Fibroblast of peridontal ligament (primary cell): Measurements from ENCODE around the gene HPN.
A peak's percentile ranks its signal among the peaks of the same experiment; 100 is the strongest.
"Not testable (repeated sequence)": the region's sequence is repeated elsewhere in the genome, so short reads cannot be mapped to it uniquely, and the experiment has no call there.

ENCODE experiments used
- DNase-seq: peaks from one replicate; pipeline ENCODE4 v3.0.0-alpha.2; 2010; ENCODE audit errors: extremely low read depth

HPN gene

DNA sequence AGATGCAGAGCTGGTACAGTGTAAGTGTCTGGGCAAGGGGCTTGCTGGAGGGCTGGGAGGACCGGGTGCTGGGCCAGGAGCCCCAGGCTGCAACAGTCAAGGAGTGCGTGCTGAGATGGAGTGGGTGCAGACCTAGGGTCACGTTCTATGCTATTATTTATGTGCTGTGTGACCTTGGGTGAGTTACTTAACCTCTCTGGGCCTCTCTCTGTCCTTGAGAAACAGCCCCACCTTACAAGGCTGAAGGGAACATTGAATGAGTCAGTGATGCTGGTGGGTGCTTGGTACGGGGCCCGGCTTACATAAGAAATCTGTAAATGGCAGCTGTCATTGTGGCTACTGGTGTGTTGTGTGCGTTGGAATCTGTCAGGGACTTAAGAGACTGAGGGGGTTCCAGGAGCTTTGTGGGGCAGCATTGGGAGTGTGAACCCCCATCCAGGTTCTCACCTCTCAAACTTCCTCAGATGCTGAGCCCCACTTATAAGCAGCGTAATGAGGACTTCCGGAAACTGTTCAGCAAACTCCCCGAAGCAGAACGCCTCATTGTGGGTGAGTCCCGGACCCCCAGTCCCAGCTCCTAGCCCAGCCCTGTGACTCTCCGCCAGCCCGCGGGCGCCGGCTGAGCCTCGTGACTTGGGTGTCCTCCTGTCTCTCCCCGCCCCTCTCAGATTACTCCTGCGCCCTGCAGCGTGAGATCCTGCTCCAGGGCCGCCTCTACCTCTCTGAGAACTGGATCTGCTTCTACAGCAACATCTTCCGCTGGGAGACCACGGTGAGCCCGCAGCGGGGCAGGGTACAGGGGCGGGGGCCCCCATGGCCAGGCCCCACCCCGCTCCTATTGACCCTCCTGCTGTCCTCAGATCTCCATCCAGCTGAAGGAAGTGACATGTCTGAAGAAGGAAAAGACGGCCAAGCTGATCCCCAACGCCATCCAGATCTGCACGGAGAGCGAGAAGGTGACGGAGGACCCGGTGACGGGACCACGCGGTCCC is 31.8 kb upstream of the HPN start:
- DNase-seq = no peak

DNA sequence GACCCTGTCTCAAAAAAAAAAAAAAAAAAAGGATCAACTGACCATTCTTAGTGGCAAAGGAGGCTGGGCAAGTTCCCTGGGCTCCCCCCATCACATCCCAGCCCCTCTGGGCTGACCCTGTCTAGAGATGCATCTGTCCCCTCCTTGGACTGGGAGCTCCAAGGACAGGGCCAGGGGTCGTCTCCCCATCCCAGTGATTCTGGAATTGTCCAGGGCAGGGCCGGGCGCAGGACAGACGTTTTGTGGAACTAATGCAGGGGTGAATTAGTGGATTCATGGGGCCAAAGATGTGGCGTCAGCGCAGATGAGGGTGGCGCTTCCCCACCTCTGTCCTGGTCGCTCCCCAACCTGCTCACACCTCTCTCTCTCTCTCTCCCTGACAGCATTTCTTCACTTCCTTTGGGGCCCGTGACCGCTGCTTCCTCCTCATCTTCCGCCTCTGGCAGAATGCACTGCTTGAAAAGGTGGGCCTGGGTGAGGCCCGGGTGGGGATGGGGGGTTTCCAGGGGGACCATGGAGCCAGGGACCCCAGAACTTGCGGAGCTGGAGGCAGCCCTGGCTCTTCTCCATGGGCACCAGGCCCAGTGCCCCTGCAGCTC is 30.3 kb upstream of the HPN start:
- no peak for DNase-seq

GRCh38 chr19:35011737-35012682 is 29.5 kb upstream of the HPN start:
- DNase-seq = no peak

DNA sequence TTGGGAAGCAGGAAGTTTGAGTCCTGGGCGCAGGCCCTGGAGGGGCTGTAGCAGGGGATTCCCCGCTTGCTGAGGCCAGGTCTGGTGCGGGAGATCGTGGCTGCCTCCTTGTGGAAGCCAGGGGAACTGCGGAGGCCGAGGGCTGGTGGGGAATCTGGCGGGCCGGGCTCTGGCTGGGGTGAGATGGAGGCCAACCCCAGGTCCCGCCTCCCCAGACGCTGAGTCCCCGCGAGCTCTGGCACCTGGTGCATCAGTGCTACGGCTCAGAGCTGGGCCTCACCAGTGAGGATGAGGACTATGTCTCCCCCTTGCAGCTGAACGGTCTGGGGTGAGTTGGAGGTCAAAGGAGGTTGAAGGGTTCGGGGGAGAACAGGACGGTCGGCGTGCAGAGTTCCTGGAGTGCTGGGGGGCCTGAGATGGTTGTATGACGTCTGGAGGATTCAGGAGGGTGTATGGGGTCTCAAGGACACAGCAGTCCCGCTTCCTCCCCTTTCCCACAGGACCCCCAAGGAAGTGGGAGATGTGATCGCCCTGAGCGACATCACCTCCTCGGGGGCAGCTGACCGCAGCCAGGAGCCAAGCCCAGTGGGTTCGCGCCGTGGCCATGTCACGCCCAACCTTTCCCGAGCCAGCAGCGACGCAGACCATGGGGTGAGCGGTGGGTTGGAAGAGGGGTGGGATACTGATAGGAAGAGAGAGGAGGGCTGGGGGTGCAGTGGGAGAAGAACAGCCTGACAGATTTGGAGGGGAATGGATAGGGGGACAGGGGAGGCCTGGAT is 28.3 kb upstream of the HPN start:
- peak; percentile 48 for DNase-seq

- DNase-seq = no peak
Observed at GRCh38 chr19:35013820-35014754, 27.4 kb upstream of the HPN start.

GRCh38 chr19:35014774-35015173 is 26.7 kb upstream of the HPN start:
- DNase-seq = not testable (repeated sequence)

DNA sequence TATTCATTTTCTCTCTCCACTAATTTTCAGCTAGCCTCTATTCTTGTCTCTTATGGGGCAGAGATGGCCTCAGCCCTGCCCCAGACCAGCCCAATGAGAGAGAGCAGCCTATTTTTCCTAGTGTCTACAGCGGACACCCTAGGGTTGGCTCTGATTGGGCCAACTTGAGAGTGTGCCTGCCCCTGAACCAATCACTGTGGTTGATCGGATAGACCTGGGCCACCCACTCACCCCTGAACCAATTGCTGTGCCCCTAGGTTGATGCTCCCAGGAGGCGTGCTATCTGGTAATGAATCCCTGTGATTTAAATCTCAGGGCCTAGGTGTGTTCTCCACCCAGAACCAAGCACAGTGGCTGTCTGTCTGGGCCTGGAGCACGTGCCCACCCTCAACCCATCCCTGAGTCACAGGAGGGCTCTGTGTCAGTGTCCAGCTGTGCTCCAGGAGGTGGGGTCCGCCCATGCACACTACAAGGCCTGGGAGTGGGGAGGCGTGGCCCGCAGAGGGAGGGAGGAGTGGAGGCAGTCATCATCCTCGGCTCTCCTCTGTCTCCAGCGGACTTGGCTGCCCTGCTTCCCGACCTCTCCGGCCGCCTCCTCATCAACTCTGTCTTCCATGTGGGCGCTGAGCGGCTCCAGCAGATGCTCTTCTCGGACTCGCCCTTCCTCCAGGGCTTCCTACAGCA is 26.1 kb upstream of the HPN start:
- no peak for DNase-seq

GRCh38 chr19:35015954-35016351 is 25.6 kb upstream of the HPN start:
- no peak for DNase-seq

DNA sequence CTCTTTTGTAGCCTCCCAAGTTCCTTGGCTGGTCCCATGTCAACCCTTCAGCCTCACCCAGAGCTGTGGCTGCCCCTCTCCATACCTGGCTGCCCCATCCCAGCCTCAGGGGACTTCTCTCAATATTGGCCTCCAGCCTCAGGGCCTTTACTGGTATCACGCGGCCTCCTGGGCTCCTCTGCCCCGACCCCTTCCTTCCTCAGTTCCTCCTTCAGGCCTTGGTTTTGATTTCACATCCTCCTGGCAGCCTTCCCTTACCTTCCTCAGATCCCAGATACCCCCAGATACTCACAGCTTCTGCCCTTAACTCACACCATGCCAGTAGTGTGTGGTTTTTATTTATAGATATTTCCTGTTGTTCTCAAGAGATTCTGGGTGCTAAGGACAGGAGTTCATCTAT is 24.0 kb upstream of the HPN start:
- DNase-seq = no peak

- no peak for DNase-seq
Observed at GRCh38 chr19:35018379-35018778, 23.1 kb upstream of the HPN start.

- no peak for DNase-seq
Observed at GRCh38 chr19:35019144-35019543, 22.4 kb upstream of the HPN start.

- DNase-seq = no peak
Observed at GRCh38 chr19:35021016-35021415, 20.5 kb upstream of the HPN start.

DNA sequence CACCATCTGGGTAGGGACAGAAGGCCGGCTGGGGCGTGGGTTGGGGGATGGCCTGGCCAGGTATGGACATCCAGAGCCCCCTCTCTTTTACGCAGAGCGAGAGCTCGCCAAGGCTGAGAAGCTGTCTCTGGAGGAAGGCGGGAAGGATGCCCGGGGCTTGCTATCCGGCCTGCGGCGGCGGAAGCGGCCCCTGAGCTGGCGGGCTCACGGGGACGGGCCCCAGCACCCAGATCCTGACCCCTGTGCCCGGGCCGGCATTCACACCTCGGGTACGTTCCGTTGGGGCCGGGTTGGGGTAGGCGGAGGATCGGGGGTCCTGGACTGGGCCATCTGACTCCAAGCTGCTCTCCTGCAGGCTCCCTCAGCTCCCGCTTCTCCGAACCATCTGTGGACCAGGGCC is 19.9 kb upstream of the HPN start:
- DNase-seq = no peak

- no peak for DNase-seq
Observed at GRCh38 chr19:35022460-35022859, 19.1 kb upstream of the HPN start.

- no peak for DNase-seq
Observed at GRCh38 chr19:35023428-35023827, 18.1 kb upstream of the HPN start.

- no peak for DNase-seq
Observed at GRCh38 chr19:35024095-35024494, 17.4 kb upstream of the HPN start.

- DNase-seq = no peak
Observed at GRCh38 chr19:35025969-35026368, 15.6 kb upstream of the HPN start.

GRCh38 chr19:35026418-35026817 is 15.1 kb upstream of the HPN start:
- no peak for DNase-seq

GRCh38 chr19:35027009-35027408 is 14.5 kb upstream of the HPN start:
- DNase-seq = no peak
